ENCODE results near the gene GREM2. TPM values are rescaled to one million over a fixed set of nuclear protein-coding genes. Genes with fewer than 3 reads are reported as not detected.

Gene GREM2
- polyA plus RNA-seq, 1 donor from 2014 or later, result 0.85 TPM

DNA sequence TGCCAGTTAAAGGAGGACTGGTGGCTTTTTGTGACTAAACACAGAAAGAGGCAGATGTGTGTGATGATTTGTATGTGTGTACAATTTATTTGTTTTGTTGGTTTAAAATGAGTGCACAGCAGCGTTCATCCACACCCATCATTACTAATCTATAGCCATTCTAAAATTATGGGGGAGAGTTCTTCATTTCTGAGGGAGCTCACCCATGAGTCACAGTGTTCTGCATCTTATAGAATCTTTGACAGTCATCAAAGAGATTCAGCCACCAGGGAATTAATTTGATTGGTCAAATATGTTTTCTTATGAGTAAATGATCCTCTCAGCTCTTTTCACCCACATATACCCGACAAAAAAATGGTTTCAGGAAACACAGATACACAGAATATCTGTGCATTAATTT lies 147.9 kb downstream of the GREM2 start:
- Histone ChIP-seq H3F3A (ENCODE audit: insufficient read depth, low read length, poor library complexity, severe bottlenecking) (no peaks in the 10 kb centered on the region), H3K79me2 (replicated peaks; ENCODE audit: insufficient read depth, low read length) (no peaks in the 10 kb centered on the region), H3K9ac (ENCODE audit: low read length) (no peak overlapping the region), H2AFZ (ENCODE audit: low read depth, low read length) (no peak overlapping the region), H4K20me1 (ENCODE audit: insufficient read depth) (no peaks in the 10 kb centered on the region), H3K4me2 (ENCODE audit: low read length) (no peak overlapping the region), H3K9me3 (ENCODE audit: low read length) (no peaks in the 10 kb centered on the region), H3K4me3 (ENCODE audit: low read length) (no peak overlapping the region), H3K9me2 (ENCODE audit: insufficient read depth, low read length) (no peaks in the 10 kb centered on the region), H3K27ac (ENCODE audit: low read length) (no peak overlapping the region), H3K27me3 (ENCODE audit: insufficient read depth, low read depth, low read length) (no peaks in the 10 kb centered on the region), H3K36me3 (ENCODE audit: insufficient read depth, low read length) (no peaks in the 10 kb centered on the region)
- TF ChIP-seq RAD21 (conservative IDR thresholded peaks at IDR 0.05) (no peak), SMC3 (conservative IDR thresholded peaks at IDR 0.05; ENCODE audit: poor library complexity) (no peak)
- TF ChIP-seq, protein P1, sequence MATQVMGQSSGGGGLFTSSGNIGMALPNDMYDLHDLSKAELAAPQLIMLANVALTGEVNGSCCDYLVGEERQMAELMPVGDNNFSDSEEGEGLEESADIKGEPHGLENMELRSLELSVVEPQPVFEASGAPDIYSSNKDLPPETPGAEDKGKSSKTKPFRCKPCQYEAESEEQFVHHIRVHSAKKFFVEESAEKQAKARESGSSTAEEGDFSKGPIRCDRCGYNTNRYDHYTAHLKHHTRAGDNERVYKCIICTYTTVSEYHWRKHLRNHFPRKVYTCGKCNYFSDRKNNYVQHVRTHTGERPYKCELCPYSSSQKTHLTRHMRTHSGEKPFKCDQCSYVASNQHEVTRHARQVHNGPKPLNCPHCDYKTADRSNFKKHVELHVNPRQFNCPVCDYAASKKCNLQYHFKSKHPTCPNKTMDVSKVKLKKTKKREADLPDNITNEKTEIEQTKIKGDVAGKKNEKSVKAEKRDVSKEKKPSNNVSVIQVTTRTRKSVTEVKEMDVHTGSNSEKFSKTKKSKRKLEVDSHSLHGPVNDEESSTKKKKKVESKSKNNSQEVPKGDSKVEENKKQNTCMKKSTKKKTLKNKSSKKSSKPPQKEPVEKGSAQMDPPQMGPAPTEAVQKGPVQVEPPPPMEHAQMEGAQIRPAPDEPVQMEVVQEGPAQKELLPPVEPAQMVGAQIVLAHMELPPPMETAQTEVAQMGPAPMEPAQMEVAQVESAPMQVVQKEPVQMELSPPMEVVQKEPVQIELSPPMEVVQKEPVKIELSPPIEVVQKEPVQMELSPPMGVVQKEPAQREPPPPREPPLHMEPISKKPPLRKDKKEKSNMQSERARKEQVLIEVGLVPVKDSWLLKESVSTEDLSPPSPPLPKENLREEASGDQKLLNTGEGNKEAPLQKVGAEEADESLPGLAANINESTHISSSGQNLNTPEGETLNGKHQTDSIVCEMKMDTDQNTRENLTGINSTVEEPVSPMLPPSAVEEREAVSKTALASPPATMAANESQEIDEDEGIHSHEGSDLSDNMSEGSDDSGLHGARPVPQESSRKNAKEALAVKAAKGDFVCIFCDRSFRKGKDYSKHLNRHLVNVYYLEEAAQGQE (IDR thresholded peaks at IDR 0.05; ENCODE audit: borderline replicate concordance), result no peak
- TF ChIP-seq, protein P2, sequence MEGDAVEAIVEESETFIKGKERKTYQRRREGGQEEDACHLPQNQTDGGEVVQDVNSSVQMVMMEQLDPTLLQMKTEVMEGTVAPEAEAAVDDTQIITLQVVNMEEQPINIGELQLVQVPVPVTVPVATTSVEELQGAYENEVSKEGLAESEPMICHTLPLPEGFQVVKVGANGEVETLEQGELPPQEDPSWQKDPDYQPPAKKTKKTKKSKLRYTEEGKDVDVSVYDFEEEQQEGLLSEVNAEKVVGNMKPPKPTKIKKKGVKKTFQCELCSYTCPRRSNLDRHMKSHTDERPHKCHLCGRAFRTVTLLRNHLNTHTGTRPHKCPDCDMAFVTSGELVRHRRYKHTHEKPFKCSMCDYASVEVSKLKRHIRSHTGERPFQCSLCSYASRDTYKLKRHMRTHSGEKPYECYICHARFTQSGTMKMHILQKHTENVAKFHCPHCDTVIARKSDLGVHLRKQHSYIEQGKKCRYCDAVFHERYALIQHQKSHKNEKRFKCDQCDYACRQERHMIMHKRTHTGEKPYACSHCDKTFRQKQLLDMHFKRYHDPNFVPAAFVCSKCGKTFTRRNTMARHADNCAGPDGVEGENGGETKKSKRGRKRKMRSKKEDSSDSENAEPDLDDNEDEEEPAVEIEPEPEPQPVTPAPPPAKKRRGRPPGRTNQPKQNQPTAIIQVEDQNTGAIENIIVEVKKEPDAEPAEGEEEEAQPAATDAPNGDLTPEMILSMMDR (IDR thresholded peaks at IDR 0.05; ENCODE audit: poor library complexity, severe bottlenecking), result no peak

DNA sequence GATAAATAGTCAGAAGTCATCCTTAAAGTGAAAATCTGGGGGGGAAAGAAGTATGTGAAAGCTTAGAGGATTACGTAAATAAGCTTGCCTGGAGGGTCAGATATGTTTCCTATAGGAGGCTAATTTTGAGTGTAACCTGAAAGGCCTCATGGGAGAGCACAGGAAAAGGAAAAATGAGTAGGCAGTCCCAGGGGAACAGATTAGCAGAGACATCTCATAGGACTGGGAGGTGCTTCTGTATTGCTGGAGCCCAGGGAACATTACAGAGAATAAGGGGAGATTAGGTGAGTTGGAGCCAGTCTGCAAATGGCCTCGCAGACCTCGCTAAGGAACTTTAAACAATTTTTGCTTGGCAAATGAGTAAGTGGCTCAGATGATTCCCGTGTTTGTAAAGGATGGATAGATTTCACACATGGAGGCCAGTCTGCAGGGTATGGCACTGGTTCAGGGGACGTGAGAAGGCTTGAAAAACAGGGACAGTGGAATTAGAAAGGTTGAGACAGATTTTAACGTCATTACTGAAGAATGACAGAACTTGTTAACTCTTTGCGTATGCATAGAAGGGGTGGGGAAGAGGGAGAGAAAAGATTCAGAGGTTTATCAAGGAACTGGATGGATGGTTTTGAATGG lies 149.1 kb downstream of the GREM2 start:
- Histone ChIP-seq H3K27ac (ENCODE audit: low read length) (no peak overlapping the region), H3K9ac (ENCODE audit: low read length) (no peak overlapping the region), H3K4me3 (ENCODE audit: low read length) (no peak overlapping the region), H3K36me3 (ENCODE audit: insufficient read depth, low read length) (no peaks in the 10 kb centered on the region), H3K4me2 (ENCODE audit: low read length) (no peak overlapping the region), H3F3A (ENCODE audit: insufficient read depth, low read length, poor library complexity, severe bottlenecking) (no peaks in the 10 kb centered on the region), H2AFZ (ENCODE audit: low read depth, low read length) (no peak overlapping the region), H3K79me2 (replicated peaks; ENCODE audit: insufficient read depth, low read length) (no peaks in the 10 kb centered on the region), H4K20me1 (ENCODE audit: insufficient read depth) (no peaks in the 10 kb centered on the region), H3K9me2 (ENCODE audit: insufficient read depth, low read length) (no peaks in the 10 kb centered on the region), H3K27me3 (ENCODE audit: insufficient read depth, low read depth, low read length) (no peaks in the 10 kb centered on the region), H3K9me3 (ENCODE audit: low read length) (no peaks in the 10 kb centered on the region)
- TF ChIP-seq EP300 (conservative IDR thresholded peaks at IDR 0.05; ENCODE audit: poor library complexity, severe bottlenecking), result no peak
- no peak for TF ChIP-seq RAD21 (conservative IDR thresholded peaks at IDR 0.05)
- TF ChIP-seq, protein P2 (IDR thresholded peaks at IDR 0.05; ENCODE audit: poor library complexity, severe bottlenecking), result no peak
- TF ChIP-seq, protein P1 (IDR thresholded peaks at IDR 0.05; ENCODE audit: borderline replicate concordance), result no peak
- TF ChIP-seq EZH2 (IDR thresholded peaks at IDR 0.05; ENCODE audit: borderline replicate concordance, insufficient read depth, low read length, poor library complexity, severe bottlenecking), result no peak
- no peak for TF ChIP-seq TAF1 (IDR thresholded peaks at IDR 0.05; ENCODE audit: low read depth)
- TF ChIP-seq SMC3 (conservative IDR thresholded peaks at IDR 0.05; ENCODE audit: poor library complexity), result no peak
- no peak for TF ChIP-seq POLR2AphosphoS5 (IDR thresholded peaks at IDR 0.05)
- TF ChIP-seq MXI1 (conservative IDR thresholded peaks at IDR 0.05; ENCODE audit: poor library complexity, severe bottlenecking), result no peak
